Stimulated activated CD8-positive, alpha-beta memory T cell treated with anti-CD3 and anti-CD28 coated beads, Interleukin-4, amount 100 ng/mL, for 48 hours (primary cell): ENCODE results near the gene RING1.

ENCODE experiments used
- DNase-seq: peaks from one replicate; pipeline ENCODE4 v3.0.0-alpha.2; 2020

The RING1 gene

GRCh38 chr6:33208091-33208967, at the start of gene RING1:
Gene RING1, plus strand, starts transcription at chr6:33208500. Its CDS starts 323 bp downstream, at chr6:33208823.
- DNase-seq, result peak; percentile 88

- no peak for DNase-seq
Observed at GRCh38 chr6:33160096-33160495, 48.2 kb upstream of the RING1 start.

GRCh38 chr6:33160728-33161344, 47.5 kb upstream of the RING1 start:
- DNase-seq, result no peak

- DNase-seq, result peak; percentile 92
Observed at GRCh38 chr6:33161354-33162331, 46.7 kb upstream of the RING1 start.

GRCh38 chr6:33163540-33163939, 44.8 kb upstream of the RING1 start:
- DNase-seq, result no peak

GRCh38 chr6:33164176-33164575, 44.1 kb upstream of the RING1 start:
- DNase-seq, result no peak

GRCh38 chr6:33164665-33165373, 43.5 kb upstream of the RING1 start:
- no peak for DNase-seq

GRCh38 chr6:33165581-33166258, 42.6 kb upstream of the RING1 start:
- DNase-seq, result no peak

GRCh38 chr6:33166363-33166762, 41.9 kb upstream of the RING1 start:
- DNase-seq, result no peak

- no peak for DNase-seq
Observed at GRCh38 chr6:33166811-33167210, 41.5 kb upstream of the RING1 start.

GRCh38 chr6:33167374-33168283, 40.7 kb upstream of the RING1 start:
- no peak for DNase-seq

GRCh38 chr6:33168284-33168601, 40.1 kb upstream of the RING1 start:
- no peak for DNase-seq

- DNase-seq, result no peak
Observed at GRCh38 chr6:33168639-33169038, 39.7 kb upstream of the RING1 start.

- no peak for DNase-seq
Observed at GRCh38 chr6:33169291-33170175, 38.8 kb upstream of the RING1 start.

- no peak for DNase-seq
Observed at GRCh38 chr6:33170176-33171015, 37.9 kb upstream of the RING1 start.

- no peak for DNase-seq
Observed at GRCh38 chr6:33171016-33171879, 37.1 kb upstream of the RING1 start.

- no peak for DNase-seq
Observed at GRCh38 chr6:33171880-33172687, 36.2 kb upstream of the RING1 start.
